T-helper 9 cell (primary cell): ENCODE measurements around the gene FCHO1.
"Not testable (repeated sequence)": the region's sequence is repeated elsewhere in the genome, so short reads cannot be mapped to it uniquely, and the experiment has no call there.

Experiments
- DNase-seq: peaks from one replicate; pipeline ENCODE4 v3.0.0-alpha.2; 2020

The FCHO1 gene

GRCh38 chr19:17766543-17767131, 15.4 kb downstream of the FCHO1 start:
- DNase-seq = no peak

- DNase-seq = no peak
Measured at GRCh38 chr19:17767559-17767958, 16.3 kb downstream of the FCHO1 start.

GRCh38 chr19:17770613-17771012, 19.3 kb downstream of the FCHO1 start:
- no peak for DNase-seq

- DNase-seq = no peak
Measured at GRCh38 chr19:17772172-17772571, 20.9 kb downstream of the FCHO1 start.

- peak; percentile 21 for DNase-seq
Measured at GRCh38 chr19:17775245-17775927, 24.1 kb downstream of the FCHO1 start.

GRCh38 chr19:17775991-17776803, 24.9 kb downstream of the FCHO1 start:
- no peak for DNase-seq

GRCh38 chr19:17777840-17778239, 26.6 kb downstream of the FCHO1 start:
- DNase-seq = not testable (repeated sequence)

- no peak for DNase-seq
Measured at GRCh38 chr19:17778251-17778967, 27.1 kb downstream of the FCHO1 start.

GRCh38 chr19:17778968-17779929, 28.0 kb downstream of the FCHO1 start:
- no peak for DNase-seq

GRCh38 chr19:17780781-17781180, 29.5 kb downstream of the FCHO1 start:
- no peak for DNase-seq

GRCh38 chr19:17783721-17784120, 32.4 kb downstream of the FCHO1 start:
- not testable (repeated sequence) for DNase-seq

- peak; percentile 71 for DNase-seq
Measured at GRCh38 chr19:17784201-17785008, 33.1 kb downstream of the FCHO1 start.

GRCh38 chr19:17787274-17787913, 36.1 kb downstream of the FCHO1 start:
- no peak for DNase-seq

GRCh38 chr19:17788632-17789031, 37.4 kb downstream of the FCHO1 start:
- DNase-seq = no peak

- DNase-seq = no peak
Measured at GRCh38 chr19:17790059-17790780, 38.9 kb downstream of the FCHO1 start.

GRCh38 chr19:17794412-17794730, 43.1 kb downstream of the FCHO1 start:
- no peak for DNase-seq

GRCh38 chr19:17794731-17795494, 43.6 kb downstream of the FCHO1 start, which contains the start of gene B3GNT3:
TSS of gene B3GNT3 (plus strand) at chr19:17795138. CDS start at chr19:17807808, 12,670 bp downstream.
- peak; percentile 39 for DNase-seq

- no peak for DNase-seq
Measured at GRCh38 chr19:17795495-17795856, 44.2 kb downstream of the FCHO1 start.
